K562 (cell line): ENCODE data around the gene SLC17A6. TPM values are rescaled to one million over a fixed set of nuclear protein-coding genes. Genes with fewer than 3 reads are reported as not detected.

Experiments
- ATAC-seq: fragments of 200-7000 bp; cut with Tn5 transposase; 3 replicates; pipeline ENCODE4 v1.9.1; 2020; ENCODE audit warnings: moderate library complexity
- BruUV-seq: library from RNA; stranded (reverse); fragments of 400-500 nt; replicated peaks from 2 replicates; lab custom pipeline; 2021; lab: Mats Ljungman, UMichigan
- CTCF ChIA-PET: fragments of 300-600 bp; formaldehyde crosslinking; extraction: SDS; loops from one replicate; lab custom pipeline; 2021; ENCODE audit warnings: low intra/inter-chr PET ratio; lab: Yijun Ruan, JAX
- POLR2A ChIA-PET: fragments of 300-600, 350-650 bp; sonication (Branson Sonifier 250); formaldehyde crosslinking; extraction: SDS; loops from one replicate; lab custom pipeline; 2021; ENCODE audit warnings: antibody characterized with exemption, inconsistent platforms; lab: Yijun Ruan, JAX
- DNase-seq, 4 experiments: peaks; one replicate each; pipeline versions ENCODE4 v3.0.0 to v3.0.0-alpha.2; 2011 to 2018; ENCODE audit warnings: low spot score in 3 of 4, mixed read lengths in 3 of 4; ENCODE audit errors: extremely low read depth in 1 of 4
- FAIRE-seq: peaks from 2 replicates; lab custom pipeline; 2011; peaks lifted over from hg19 to GRCh38; lab: Jason Lieb, UNC
- H2AFZ ChIP-seq: 2 replicates; pipeline ENCODE4 v1.6.0; 2011; ENCODE audit warnings: low read depth, low read length, control low read depth, inconsistent platforms
- H3K27ac ChIP-seq: fragments of 200-600 bp; 3 replicates; pipeline ENCODE4 v1.8.0; 2011; ENCODE audit warnings: low read depth, mild to moderate bottlenecking, control low read depth, inconsistent platforms, low read length, moderate library complexity, mixed read lengths; ENCODE audit errors: extremely low read depth
- H3K27me3 ChIP-seq, 2 experiments: fragments of 300-600 bp in 1 of 2; 2 replicates in 1 of 2; 3 replicates in 1 of 2; pipeline versions ENCODE4 v1.6.0 to v1.8.0; 2011; ENCODE audit warnings: inconsistent platforms in 2 of 2, low read length in 2 of 2, mild to moderate bottlenecking in 1 of 2, mixed read lengths in 1 of 2, moderate library complexity in 1 of 2; ENCODE audit not compliant: control insufficient read depth in 2 of 2, insufficient read depth in 2 of 2
- H3K36me3 ChIP-seq: fragments of 300-600 bp; 3 replicates; pipeline ENCODE4 v1.8.0; 2011; ENCODE audit warnings: mild to moderate bottlenecking, low read length, inconsistent platforms; ENCODE audit not compliant: control insufficient read depth, insufficient read depth
- H3K4me1 ChIP-seq, 2 experiments: fragments of 200-600 bp in 1 of 2; replicated peaks in 1 of 2; 2 replicates in 1 of 2; 3 replicates in 1 of 2; pipeline versions ENCODE4 v1.5.1 to v1.8.0; 2011; ENCODE audit warnings: inconsistent platforms in 2 of 2, low read length in 2 of 2, mild to moderate bottlenecking in 1 of 2, mixed read lengths in 1 of 2, moderate library complexity in 1 of 2; ENCODE audit not compliant: control insufficient read depth in 2 of 2, insufficient read depth in 2 of 2
- H3K4me2 ChIP-seq: 2 replicates; pipeline ENCODE4 v1.6.1; 2011; ENCODE audit warnings: low read length, control low read depth, inconsistent platforms, mixed read lengths; ENCODE audit not compliant: insufficient read depth
- H3K4me3 ChIP-seq: fragments of 200-600 bp; sonication (generic), shearing (Covaris generic); 2 replicates; pipeline ENCODE4 v1.5.1; 2016; ENCODE audit warnings: control low read depth, inconsistent platforms
- H3K79me2 ChIP-seq: fragments of 200-600 bp; 3 replicates; pipeline ENCODE4 v1.8.0; 2011; ENCODE audit warnings: low read length, inconsistent platforms; ENCODE audit not compliant: control insufficient read depth, insufficient read depth
- H3K9ac ChIP-seq, 2 experiments: 2 replicates each; pipeline versions ENCODE4 v1.6.0 to v1.6.1; 2011; ENCODE audit warnings: low read depth in 2 of 2, low read length in 2 of 2, control low read depth in 1 of 2, inconsistent platforms in 1 of 2, mild to moderate bottlenecking in 1 of 2, mixed read lengths in 1 of 2; ENCODE audit not compliant: insufficient read depth in 1 of 2
- H3K9me1 ChIP-seq: one replicate; pipeline ENCODE4 v1.6.0; 2011; ENCODE audit warnings: inconsistent platforms, mild to moderate bottlenecking, low read length, moderate library complexity; ENCODE audit not compliant: control insufficient read depth, insufficient read depth
- H3K9me3 ChIP-seq: replicated peaks from 2 replicates; pipeline ENCODE4 v1.5.1; 2011; ENCODE audit warnings: low read depth, low read length, inconsistent platforms; ENCODE audit not compliant: control insufficient read depth, insufficient read depth
- H4K20me1 ChIP-seq: replicated peaks from 2 replicates; pipeline ENCODE4 v1.6.1; 2011; ENCODE audit warnings: low read length, inconsistent platforms, mixed read lengths; ENCODE audit not compliant: control insufficient read depth, insufficient read depth
- MYC ChIP-seq, 2 experiments: fragments of 250-450 bp in 1 of 2; sonication (Bioruptor Pico) in 1 of 2; IDR thresholded peaks; 2 replicates each; pipeline versions ENCODE4 v1.5.1 to v1.6.1; 2012 to 2021; ENCODE audit warnings: low read depth in 2 of 2, borderline replicate concordance in 1 of 2, improper control_type of control experiment in 1 of 2, low read length in 1 of 2, mild to moderate bottlenecking in 1 of 2, moderate library complexity in 1 of 2
- NCOA4 ChIP-seq: fragments of 450-650 bp; IDR thresholded peaks from 2 replicates; pipeline ENCODE4 v1.6.1; 2018; ENCODE audit warnings: mild to moderate bottlenecking; ENCODE audit not compliant: partially characterized antibody
- PATZ1 ChIP-seq: fragments of 250-450 bp; sonication (Bioruptor Pico); IDR thresholded peaks from 2 replicates; pipeline ENCODE4 v1.5.0; 2020; ENCODE audit warnings: mild to moderate bottlenecking, borderline replicate concordance
- PURB ChIP-seq: sonication (generic); formaldehyde crosslinking; IDR thresholded peaks from 2 replicates; pipeline ENCODE4 v1.9.0; 2021; ENCODE audit warnings: low read depth, mild to moderate bottlenecking, missing genetic modification reagents
- RB1 ChIP-seq: fragments of 450-650 bp; IDR thresholded peaks from 2 replicates; pipeline ENCODE4 v1.6.1; 2017; ENCODE audit warnings: low read depth, mild to moderate bottlenecking
- SAFB ChIP-seq: fragments of 200-400 bp; formaldehyde crosslinking; IDR thresholded peaks from 2 replicates; pipeline ENCODE4 v1.6.1; 2017; ENCODE audit warnings: low read depth, low read length, borderline replicate concordance
- SAP30 ChIP-seq: fragments of 200-600 bp; sonication (generic); IDR thresholded peaks from 2 replicates; pipeline ENCODE4 v1.6.1; 2012; ENCODE audit warnings: borderline replicate concordance, low read depth, mild to moderate bottlenecking, moderate library complexity, low read length, control low read depth, inconsistent platforms; ENCODE audit not compliant: insufficient read depth, poor library complexity, severe bottlenecking
- TCF7L2 ChIP-seq: fragments of 150-350 bp; IDR thresholded peaks from 2 replicates; pipeline ENCODE4 v1.6.1; 2016; ENCODE audit warnings: low read depth, mild to moderate bottlenecking, low read length, moderate library complexity
- TFE3 ChIP-seq: fragments of 450-650 bp; formaldehyde crosslinking; IDR thresholded peaks from 2 replicates; pipeline ENCODE4 v1.4.0; 2020; ENCODE audit warnings: mild to moderate bottlenecking, mixed read lengths
- YBX1 ChIP-seq: fragments of 450-650 bp; IDR thresholded peaks from 2 replicates; pipeline ENCODE4 v1.7.1; 2016; ENCODE audit warnings: mild to moderate bottlenecking
- ZFPM2 ChIP-seq: fragments of 250-450 bp; sonication (Bioruptor Pico); IDR thresholded peaks from 2 replicates; pipeline ENCODE4 v1.5.1; 2022; ENCODE audit warnings: mild to moderate bottlenecking
- ZZZ3 ChIP-seq: fragments of 450-650 bp; IDR thresholded peaks from 2 replicates; pipeline ENCODE4 v1.6.1; 2016; ENCODE audit warnings: antibody characterized with exemption, mild to moderate bottlenecking, moderate library complexity
- in situ Hi-C: fragments of 300-500 bp; cut with MboI; formaldehyde crosslinking; loops from 4 replicates; pipeline ENCODE4 v1.15.0; 2018; ENCODE audit warnings: inconsistent platforms, mixed read lengths
- intact Hi-C: fragments of 100-400 bp; cut with micrococcal nuclease; formaldehyde crosslinking; loops from 2 replicates; pipeline ENCODE4 v1.14.2; 2022
- polyA plus RNA-seq, 8 experiments: library from polyadenylated mRNA; depleted of rRNA in 4 of 8; stranded (reverse) in 5 of 8; unstranded in 3 of 8; fragments of >200 nt; fragmentation: Nextera tagmentation in 2 of 8; fragmentation: Illumina TruSeq in 1 of 8; extraction: Ambion mirVana in 2 of 8; extraction: Trizol in 1 of 8; gene quantifications; 2 replicates each; pipeline versions ENCODE4 v1.2.1 to v1.2.3, GENCODE V29; 2011 to 2014; ENCODE audit warnings: inconsistent platforms in 1 of 8, missing spikeins in 1 of 8
- total RNA-seq, 7 experiments: library from RNA; depleted of rRNA in 6 of 7; stranded (reverse); fragments of >200 nt in 6 of 7; fragmentation: Illumina TruSeq in 2 of 7; extraction: Trizol in 2 of 7; gene quantifications; 2 replicates each; pipeline versions ENCODE4 v1.2.1 to v1.2.3, GENCODE V29; 2011 to 2021; ENCODE audit warnings: low replicate concordance in 1 of 7
- TF ChIP-seq, protein P1 (sequence below): fragments of 450-650 bp; formaldehyde crosslinking; IDR thresholded peaks from 2 replicates; pipeline ENCODE4 v1.4.0; 2022; ENCODE audit warnings: mild to moderate bottlenecking, moderate library complexity
- TF ChIP-seq, protein P2 (sequence below): fragments of 450-650 bp; IDR thresholded peaks from 2 replicates; pipeline ENCODE4 v1.6.1; 2017; ENCODE audit warnings: antibody characterized with exemption, mild to moderate bottlenecking

Gene SLC17A6
- total and polyA plus RNA-seq, 9 of the 15 experiments (the other 6 are each of a cell fraction or from before 2014, with no cell fraction given): not detected

DNA sequence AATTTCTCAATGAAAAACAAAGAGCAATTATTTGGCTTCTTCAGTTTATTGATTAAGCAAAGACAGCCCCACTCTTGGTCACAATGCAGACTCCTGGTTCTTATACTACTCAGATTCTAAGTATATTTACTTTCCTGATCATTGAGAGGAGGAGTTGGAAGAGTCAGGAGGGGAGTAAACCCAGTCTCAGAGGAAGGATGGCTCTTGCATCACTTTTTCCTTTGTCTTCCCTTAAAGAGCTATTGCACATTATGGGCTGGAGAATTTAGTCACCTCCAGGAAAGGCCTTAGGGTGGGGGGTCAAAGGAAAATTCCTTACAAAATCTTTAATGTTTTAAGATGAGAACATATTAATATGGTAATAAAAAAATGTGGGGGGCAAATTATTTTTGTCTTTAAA, 8.1 kb downstream of the SLC17A6 start:
- H4K20me1 ChIP-seq: no peaks in the 10 kb centered on the region
- in situ Hi-C loops: no loop called here
- TF ChIP-seq, protein P1, sequence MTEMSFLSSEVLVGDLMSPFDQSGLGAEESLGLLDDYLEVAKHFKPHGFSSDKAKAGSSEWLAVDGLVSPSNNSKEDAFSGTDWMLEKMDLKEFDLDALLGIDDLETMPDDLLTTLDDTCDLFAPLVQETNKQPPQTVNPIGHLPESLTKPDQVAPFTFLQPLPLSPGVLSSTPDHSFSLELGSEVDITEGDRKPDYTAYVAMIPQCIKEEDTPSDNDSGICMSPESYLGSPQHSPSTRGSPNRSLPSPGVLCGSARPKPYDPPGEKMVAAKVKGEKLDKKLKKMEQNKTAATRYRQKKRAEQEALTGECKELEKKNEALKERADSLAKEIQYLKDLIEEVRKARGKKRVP (CRISPR knock-in tag): no peak
- TF ChIP-seq TCF7L2 (no peak), RB1 (no peak), SAFB (no peak), TFE3 (no peak), PURB (CRISPR knock-in tag) (no peak), YBX1 (no peak), SAP30 (no peak), PATZ1 (no peak), MYC (IDR thresholded peaks at IDR 0.05; ENCODE audit: low read depth, low read length) (no peak), MYC (CRISPR knock-in tag; IDR thresholded peaks at IDR 0.05; ENCODE audit: borderline replicate concordance, low read depth) (no peak), NCOA4 (no peak), ZFPM2 (CRISPR knock-in tag) (no peak), ZZZ3 (no peak)
- TF ChIP-seq, protein P2, sequence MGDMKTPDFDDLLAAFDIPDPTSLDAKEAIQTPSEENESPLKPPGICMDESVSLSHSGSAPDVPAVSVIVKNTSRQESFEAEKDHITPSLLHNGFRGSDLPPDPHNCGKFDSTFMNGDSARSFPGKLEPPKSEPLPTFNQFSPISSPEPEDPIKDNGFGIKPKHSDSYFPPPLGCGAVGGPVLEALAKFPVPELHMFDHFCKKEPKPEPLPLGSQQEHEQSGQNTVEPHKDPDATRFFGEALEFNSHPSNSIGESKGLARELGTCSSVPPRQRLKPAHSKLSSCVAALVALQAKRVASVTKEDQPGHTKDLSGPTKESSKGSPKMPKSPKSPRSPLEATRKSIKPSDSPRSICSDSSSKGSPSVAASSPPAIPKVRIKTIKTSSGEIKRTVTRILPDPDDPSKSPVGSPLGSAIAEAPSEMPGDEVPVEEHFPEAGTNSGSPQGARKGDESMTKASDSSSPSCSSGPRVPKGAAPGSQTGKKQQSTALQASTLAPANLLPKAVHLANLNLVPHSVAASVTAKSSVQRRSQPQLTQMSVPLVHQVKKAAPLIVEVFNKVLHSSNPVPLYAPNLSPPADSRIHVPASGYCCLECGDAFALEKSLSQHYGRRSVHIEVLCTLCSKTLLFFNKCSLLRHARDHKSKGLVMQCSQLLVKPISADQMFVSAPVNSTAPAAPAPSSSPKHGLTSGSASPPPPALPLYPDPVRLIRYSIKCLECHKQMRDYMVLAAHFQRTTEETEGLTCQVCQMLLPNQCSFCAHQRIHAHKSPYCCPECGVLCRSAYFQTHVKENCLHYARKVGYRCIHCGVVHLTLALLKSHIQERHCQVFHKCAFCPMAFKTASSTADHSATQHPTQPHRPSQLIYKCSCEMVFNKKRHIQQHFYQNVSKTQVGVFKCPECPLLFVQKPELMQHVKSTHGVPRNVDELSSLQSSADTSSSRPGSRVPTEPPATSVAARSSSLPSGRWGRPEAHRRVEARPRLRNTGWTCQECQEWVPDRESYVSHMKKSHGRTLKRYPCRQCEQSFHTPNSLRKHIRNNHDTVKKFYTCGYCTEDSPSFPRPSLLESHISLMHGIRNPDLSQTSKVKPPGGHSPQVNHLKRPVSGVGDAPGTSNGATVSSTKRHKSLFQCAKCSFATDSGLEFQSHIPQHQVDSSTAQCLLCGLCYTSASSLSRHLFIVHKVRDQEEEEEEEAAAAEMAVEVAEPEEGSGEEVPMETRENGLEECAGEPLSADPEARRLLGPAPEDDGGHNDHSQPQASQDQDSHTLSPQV: no peak

More for the DNA sequence above, 8.1 kb downstream of the SLC17A6 start:
- Histone ChIP-seq H3K9ac (no peak overlapping the region), H3K79me2 (no peaks in the 10 kb centered on the region), H3K9me1 (no peaks in the 10 kb centered on the region), H3K4me2 (no peak overlapping the region), H3K27me3 (peaks cover 0 to 23% of the 10 kb centered on the region in 2 experiments; a peak in 2 of 5 replicates), H3K9me3 (no peaks in the 10 kb centered on the region), H3K36me3 (no peaks in the 10 kb centered on the region), H3K27ac (no peak overlapping the region), H2AFZ (no peak overlapping the region), H3K4me3 (no peak overlapping the region), H3K4me1 (0 out of 5 replicates have a peak, but pooled peaks cover 0 to 4% of the 10 kb centered on the region in 2 experiments)
- no peak for ATAC-seq
- no peak for FAIRE-seq
- DNase-seq: no peak
- ChIA-PET CTCF (no interaction called here), POLR2A (no interaction called here)
- intact Hi-C loops: no loop called here
- BruUV-seq: no TSS peak
